HG03066 (cell line): Measurements from ENCODE around the gene PLXNB2.

Source experiments
- ATAC-seq: cut with Tn5 transposase; IDR thresholded peaks from one replicate; pipeline ENCODE4 v1.9.1; 2021; ENCODE audit warnings: low read depth; ENCODE audit not compliant: unreplicated experiment

PLXNB2 gene

GRCh38 chr22:50255099-50255498, 52.3 kb downstream of the PLXNB2 start:
- ATAC-seq: no peak

- ATAC-seq: no peak
These were observed 53.5 kb downstream of the PLXNB2 start for GRCh38 chr22:50253941-50254340.

GRCh38 chr22:50253046-50253915, 54.2 kb downstream of the PLXNB2 start:
- no peak for ATAC-seq

GRCh38 chr22:50252082-50253045, 55.1 kb downstream of the PLXNB2 start:
- no peak for ATAC-seq

- ATAC-seq: no peak
These were observed 55.9 kb downstream of the PLXNB2 start for GRCh38 chr22:50251477-50252081.

- ATAC-seq: no peak
These were observed 56.6 kb downstream of the PLXNB2 start, which contains the start of gene HDAC10 for GRCh38 chr22:50250555-50251476. TSS of gene HDAC10 (minus strand) at chr22:50251265. CDS start at chr22:50251032, 233 bp downstream.

- ATAC-seq: no peak
These were observed 57.2 kb downstream of the PLXNB2 start for GRCh38 chr22:50250249-50250554.

- ATAC-seq: no peak
These were observed 57.9 kb downstream of the PLXNB2 start for GRCh38 chr22:50249341-50250248.

- no peak for ATAC-seq
These were observed 59.0 kb downstream of the PLXNB2 start for GRCh38 chr22:50248196-50249081.

GRCh38 chr22:50247748-50248147, 59.7 kb downstream of the PLXNB2 start:
- ATAC-seq: no peak

GRCh38 chr22:50246242-50247175, 60.9 kb downstream of the PLXNB2 start:
- no peak for ATAC-seq

- no peak for ATAC-seq
These were observed 62.0 kb downstream of the PLXNB2 start for GRCh38 chr22:50245214-50246072.

GRCh38 chr22:50244420-50245213, 62.8 kb downstream of the PLXNB2 start, which contains the start of gene TUBGCP6:
TSS of gene TUBGCP6 (minus strand) at chr22:50245023. CDS start at chr22:50244459, 564 bp downstream.
- peak; percentile 57 for ATAC-seq

- ATAC-seq: no peak
These were observed 63.6 kb downstream of the PLXNB2 start for GRCh38 chr22:50243685-50244419.
